ENCODE measurements around the gene FBLN1. TPM values are rescaled to one million over a fixed set of nuclear protein-coding genes. Genes with fewer than 3 reads are reported as not detected.

FBLN1 gene
- total and polyA plus RNA-seq, 2 donors (not counting 1 experiment from before 2014, with no cell fraction given): not detected

- H3K27me3 Mint-ChIP-seq: peaks cover 51% of the 10 kb centered on the region
- intact Hi-C loops (cut with micrococcal nuclease): no loop called here
- no peak for ATAC-seq (ENCODE audit: low read depth)
Measured at GRCh38 chr22:45628515-45628914, 125.8 kb downstream of the FBLN1 start.

More at GRCh38 chr22:45628515-45628914, 125.8 kb downstream of the FBLN1 start:
- no peak overlapping the region for H3K27ac Mint-ChIP-seq
- Histone ChIP-seq H3K27ac (ENCODE audit: low read length in 2 of 2) (no peak overlapping the region), H3K9ac (ENCODE audit: low read length) (no peak overlapping the region), H3K4me1 (ENCODE audit: control insufficient read depth in 2 of 2, insufficient read depth in 2 of 2, low read length in 2 of 2) (no peaks in the 10 kb centered on the region), H3K36me3 (replicated peaks in 1 of 2; ENCODE audit: control extremely low read depth in 1 of 2, control insufficient read depth in 1 of 2, extremely low read depth in 1 of 2, insufficient read depth in 2 of 2, low read length in 1 of 2) (no peaks in the 10 kb centered on the region), H2AFZ (ENCODE audit: insufficient read depth, low read depth, low read length, poor library complexity, severe bottlenecking) (no peak overlapping the region), H3K4me2 (replicated peaks; ENCODE audit: low read depth, low read length, poor library complexity, severe bottlenecking) (no peak overlapping the region), H4K20me1 (ENCODE audit: control insufficient read depth, insufficient read depth, low read length, poor library complexity, severe bottlenecking) (no peaks in the 10 kb centered on the region), H3K4me3 (ENCODE audit: control extremely low read depth in 1 of 5, extremely low read depth in 1 of 5, insufficient read depth in 1 of 5, low read depth in 2 of 5, low read length in 4 of 5) (no peak overlapping the region), H3K79me2 (ENCODE audit: control insufficient read depth, insufficient read depth, low read length) (no peaks in the 10 kb centered on the region), H3K9me3 (ENCODE audit: control extremely low read depth in 1 of 3, control insufficient read depth in 2 of 3, insufficient read depth in 1 of 3, low read length in 2 of 3) (no peaks in the 10 kb centered on the region), H3K27me3 (replicated peaks in 1 of 4; ENCODE audit: control extremely low read depth in 1 of 4, control insufficient read depth in 3 of 4, insufficient read depth in 4 of 4, low read length in 3 of 4) (peaks cover 0 to 26% (median 4%) of the 10 kb centered on the region in 4 experiments)
- no peaks in the 10 kb centered on the region for H3K4me1 Mint-ChIP-seq
- TF ChIP-seq EZH2 (IDR thresholded peaks at IDR 0.05; ENCODE audit: borderline replicate concordance, insufficient read depth, low read depth, low read length, poor library complexity, severe bottlenecking) (no peak), CTCF (IDR thresholded peaks at IDR 0.05) (no peak)
- POLR2A ChIA-PET: no interaction called here
- no peaks in the 10 kb centered on the region for H3K9me3 Mint-ChIP-seq (ENCODE audit: insufficient read depth)
- no peak for DNase-seq
- H3K4me3 Mint-ChIP-seq: no peak overlapping the region
- CTCF ChIA-PET: interaction anchor here (0.7 kb wide), 1 partner anchor 50 kb away, joined by 3 read pairs; no protein-coding TSS in a partner anchor
- WGBS (ENCODE audit: insufficient coverage): 49% methylated on average over 3 of the region's 5 CpGs

Data from B cell (primary cell).